ENCODE results near the gene USP22.

Gene USP22

DNA sequence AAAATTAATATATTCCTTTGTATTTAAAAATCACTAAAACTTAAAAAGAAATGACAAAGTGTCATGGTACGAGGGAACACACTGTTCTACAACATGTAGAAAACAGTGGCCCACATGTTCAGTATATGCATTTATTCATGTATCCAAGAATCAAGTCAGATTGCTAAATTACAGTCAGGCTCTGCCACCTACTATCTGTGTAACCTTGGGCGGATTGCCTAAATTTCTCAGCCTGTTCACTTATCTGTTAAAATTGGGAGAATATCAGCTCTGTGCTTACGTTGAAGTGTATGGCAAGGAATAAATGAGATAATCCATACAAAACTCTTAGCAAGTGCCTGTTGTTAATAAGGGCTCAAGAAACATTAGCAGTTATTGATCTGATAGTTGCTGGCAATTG is 3.4 kb upstream of the USP22 start:
- no peak for DNase-seq (ENCODE audit: low read depth)

GRCh38 chr17:21044971-21045370 is 2.2 kb upstream of the USP22 start:
- no peak for DNase-seq (ENCODE audit: low read depth)

- DNase-seq (ENCODE audit: low read depth) = no peak
These were observed 753 bp upstream of the USP22 start for GRCh38 chr17:21043296-21044232.

DNA sequence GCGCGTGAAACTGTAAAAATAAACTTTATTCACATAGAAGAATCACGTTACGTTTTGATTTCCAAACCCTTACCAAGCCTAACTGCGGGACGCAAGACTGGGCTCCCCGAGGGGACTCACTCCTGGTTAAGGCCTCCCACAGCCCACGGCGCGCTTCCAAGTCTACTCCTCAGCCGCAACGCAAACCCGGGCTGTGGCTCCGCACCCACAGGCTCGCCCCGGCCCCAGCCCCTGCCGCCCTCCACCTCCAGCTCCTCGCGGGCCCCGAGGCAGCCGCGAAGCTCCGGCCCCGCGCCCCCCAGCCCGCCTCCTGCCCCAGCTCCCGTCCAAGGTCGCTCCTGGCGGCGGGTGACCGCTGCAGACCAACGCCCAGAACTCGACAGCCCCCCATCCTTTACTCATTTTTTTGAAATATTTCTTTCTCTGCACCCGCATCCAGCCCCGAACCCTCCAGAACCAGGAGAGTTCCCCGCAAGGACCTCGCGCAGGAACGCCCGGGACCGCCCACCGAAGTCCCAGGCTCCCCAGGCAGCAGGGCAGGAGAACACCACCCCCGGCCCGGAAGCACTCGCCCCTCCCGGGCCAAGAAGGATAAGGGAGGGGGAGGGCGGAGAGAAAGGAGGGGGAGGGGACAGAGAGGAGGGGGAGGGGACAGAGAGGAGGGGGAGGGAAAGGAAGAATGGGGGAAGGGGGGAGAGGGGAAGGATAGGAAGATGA is 912 bp downstream of the USP22 start:
- DNase-seq (ENCODE audit: low read depth) = peak; percentile 48

- no peak for DNase-seq (ENCODE audit: low read depth)
These were observed 2.8 kb downstream of the USP22 start for GRCh38 chr17:21039839-21040575.

DNA sequence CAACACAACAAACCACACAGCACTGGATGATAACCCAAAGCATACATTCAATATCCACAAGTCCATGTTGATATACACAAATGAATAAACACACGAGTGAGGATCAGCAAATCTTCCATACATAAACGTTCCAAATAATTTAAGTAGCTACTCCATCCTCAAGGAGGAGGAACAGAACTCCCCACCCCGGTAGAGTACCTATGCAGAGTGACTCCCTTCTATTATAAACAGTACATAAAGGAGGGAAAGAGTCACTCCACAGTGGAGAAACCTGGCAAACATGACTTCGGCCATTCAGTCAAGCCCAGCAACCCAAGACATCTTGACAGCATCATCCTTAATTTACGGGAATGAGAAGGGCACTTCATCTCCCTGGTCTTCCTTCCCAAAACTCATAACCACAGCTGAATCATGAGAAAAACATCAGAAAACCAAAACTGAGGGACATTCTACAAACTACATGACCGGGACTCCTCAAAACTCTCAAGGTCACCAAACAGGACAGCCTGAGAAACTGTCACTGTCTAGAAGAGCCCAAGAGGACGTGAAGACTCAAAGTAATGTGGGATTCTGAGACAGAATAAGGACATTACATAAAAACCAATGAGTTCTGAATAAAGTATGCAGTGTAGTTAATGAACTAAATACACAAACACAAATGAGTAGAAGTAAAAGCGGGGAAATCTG is 5.6 kb downstream of the USP22 start:
- DNase-seq (ENCODE audit: low read depth) = no peak

DNA sequence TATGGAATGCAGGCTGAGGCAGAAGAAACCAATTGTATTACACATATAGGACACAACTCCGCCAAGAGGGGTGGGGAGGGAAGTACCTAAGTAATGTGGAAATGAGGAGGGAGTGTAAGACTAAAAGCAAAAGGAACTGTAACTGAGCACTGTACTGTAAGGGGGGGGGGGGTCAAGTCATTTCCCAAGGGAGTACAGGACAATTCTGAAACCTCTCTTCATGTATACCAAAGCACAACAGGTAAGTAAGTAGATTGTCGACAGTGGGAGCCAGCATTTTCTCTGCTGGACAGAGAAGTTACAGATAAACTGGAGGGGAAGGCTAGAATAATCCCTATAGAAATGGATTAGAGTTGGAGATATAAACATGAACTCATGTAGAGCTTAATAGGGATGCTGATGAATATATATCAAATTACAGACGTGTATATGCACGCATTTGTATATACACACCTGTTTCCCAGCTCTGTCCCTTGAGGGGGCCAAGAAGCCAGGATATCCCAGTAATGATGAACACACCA is 6.4 kb downstream of the USP22 start:
- DNase-seq (ENCODE audit: low read depth) = no peak

DNA sequence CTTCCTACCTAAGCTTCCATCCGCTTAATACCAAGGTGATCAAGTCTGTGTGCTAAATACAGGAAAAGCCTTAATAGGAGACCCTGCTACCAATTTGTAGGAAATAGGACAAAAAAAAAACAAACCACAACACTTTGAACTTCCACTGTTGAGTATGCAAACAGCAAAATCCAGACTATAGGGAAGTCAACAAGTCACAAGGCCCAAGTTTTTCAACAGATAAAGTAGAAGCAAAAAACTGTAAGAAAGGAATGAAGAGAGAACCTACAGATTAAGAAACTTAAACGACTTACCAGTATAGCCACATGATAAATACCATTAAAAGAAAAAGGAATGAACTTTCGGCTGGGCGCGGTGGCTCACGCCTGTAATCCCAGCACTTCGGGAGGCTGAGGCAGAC is 7.4 kb downstream of the USP22 start:
- DNase-seq (ENCODE audit: low read depth) = no peak

- DNase-seq (ENCODE audit: low read depth) = no peak
These were observed 8.2 kb downstream of the USP22 start for GRCh38 chr17:21034340-21035235.

DNA sequence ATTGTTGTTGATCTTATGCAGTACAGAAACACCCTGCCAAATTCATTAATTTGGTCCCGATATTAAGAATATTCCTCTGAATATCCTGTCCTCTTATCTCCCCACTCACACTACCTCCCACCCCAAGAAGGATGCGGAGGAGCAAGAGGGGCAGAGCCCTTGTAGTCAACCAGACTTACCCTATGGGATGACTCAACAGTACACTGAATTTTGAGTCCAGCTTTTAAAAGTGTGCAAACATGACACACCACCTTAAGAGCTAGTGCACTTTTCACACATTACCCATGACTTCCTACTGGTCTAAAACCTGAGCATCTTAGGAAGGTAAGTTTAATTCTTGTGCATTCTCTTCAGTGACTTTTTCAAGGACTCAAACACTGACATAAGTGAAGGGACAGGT is 9.5 kb downstream of the USP22 start:
- DNase-seq (ENCODE audit: low read depth) = no peak

DNA sequence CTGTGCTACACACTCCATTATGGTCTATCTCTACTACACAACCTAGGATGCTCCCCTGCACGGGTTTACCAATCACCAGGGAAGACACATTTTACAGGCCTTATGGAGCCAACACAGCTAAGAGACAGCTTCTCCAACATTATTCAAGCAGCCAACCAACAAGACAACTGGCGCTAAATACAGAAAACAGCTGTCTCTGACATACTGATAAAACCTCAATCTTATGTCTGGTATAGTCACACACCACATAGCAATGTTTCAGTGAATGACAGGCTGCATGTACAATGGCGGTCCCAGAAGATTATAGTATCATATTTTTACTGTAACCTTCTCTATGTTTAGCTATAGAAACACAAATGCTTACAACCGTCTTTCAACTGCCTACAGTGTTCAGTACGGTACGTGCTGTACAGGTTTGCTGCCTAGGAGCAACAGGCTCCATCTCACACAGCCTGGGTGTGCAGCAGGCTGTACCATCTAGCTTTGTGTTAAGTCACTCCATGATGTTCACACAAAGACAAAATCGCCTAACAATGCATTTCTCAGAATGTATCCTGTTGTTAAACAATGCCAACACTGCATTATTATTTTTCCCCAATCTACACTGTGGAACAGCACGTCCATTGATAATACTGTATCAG is 10.9 kb downstream of the USP22 start:
- no peak for DNase-seq (ENCODE audit: low read depth)

GRCh38 chr17:21030375-21030774 is 12.4 kb downstream of the USP22 start:
- no peak for DNase-seq (ENCODE audit: low read depth)

GRCh38 chr17:21029515-21029914 is 13.3 kb downstream of the USP22 start:
- no peak for DNase-seq (ENCODE audit: low read depth)

GRCh38 chr17:21029036-21029435 is 13.8 kb downstream of the USP22 start:
- no peak for DNase-seq (ENCODE audit: low read depth)

- DNase-seq (ENCODE audit: low read depth) = no peak
These were observed 14.6 kb downstream of the USP22 start for GRCh38 chr17:21028192-21028591.

GRCh38 chr17:21027031-21027430 is 15.8 kb downstream of the USP22 start:
- no peak for DNase-seq (ENCODE audit: low read depth)

DNA sequence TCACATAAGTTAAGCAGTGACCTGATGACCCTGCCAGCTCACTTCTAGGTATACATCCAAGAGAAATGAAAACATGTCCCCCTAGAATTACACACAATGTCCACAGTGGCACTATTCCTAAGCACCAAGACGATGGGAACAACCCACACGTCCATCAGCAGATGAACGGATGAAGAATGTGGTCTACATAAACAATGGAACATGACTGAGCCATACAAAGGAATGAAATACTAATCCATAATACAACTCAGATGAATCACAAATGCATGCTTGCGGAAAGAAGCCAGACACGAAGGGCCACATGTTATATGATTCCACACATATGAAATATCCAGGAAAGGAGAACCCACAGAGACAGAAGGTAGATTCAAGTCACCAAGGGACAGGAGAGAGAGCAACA is 17.4 kb downstream of the USP22 start:
- DNase-seq (ENCODE audit: low read depth) = no peak

GRCh38 chr17:21024024-21024423 is 18.8 kb downstream of the USP22 start:
- no peak for DNase-seq (ENCODE audit: low read depth)

DNA sequence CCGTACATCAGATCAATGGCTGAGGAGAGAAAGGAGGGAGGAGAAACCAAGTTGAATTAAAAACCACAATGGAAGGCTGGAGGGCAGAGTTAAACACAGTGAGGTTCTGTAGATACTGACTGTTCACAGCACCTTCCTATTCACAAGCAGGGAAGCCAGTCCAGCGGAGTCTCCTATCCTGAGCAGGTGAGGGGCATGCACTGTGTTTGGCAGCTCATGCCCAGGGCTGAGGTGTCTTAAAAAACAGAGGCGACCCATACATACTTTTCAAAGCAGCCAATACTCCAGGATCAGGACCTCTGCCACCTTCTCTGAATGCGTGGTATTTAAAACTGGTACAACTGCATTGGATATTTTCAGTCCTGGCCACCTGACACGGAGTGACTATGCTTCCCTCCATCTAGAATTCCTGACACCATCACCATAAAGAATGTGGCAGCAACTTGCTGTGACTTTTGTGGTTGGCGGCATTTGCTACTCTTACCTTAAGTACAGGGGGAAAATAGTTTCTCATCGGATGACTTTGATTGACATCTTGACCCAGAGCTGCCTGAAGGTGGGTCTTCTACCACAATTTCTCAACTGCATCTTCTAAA is 21.5 kb downstream of the USP22 start:
- no peak for DNase-seq (ENCODE audit: low read depth)

DNA sequence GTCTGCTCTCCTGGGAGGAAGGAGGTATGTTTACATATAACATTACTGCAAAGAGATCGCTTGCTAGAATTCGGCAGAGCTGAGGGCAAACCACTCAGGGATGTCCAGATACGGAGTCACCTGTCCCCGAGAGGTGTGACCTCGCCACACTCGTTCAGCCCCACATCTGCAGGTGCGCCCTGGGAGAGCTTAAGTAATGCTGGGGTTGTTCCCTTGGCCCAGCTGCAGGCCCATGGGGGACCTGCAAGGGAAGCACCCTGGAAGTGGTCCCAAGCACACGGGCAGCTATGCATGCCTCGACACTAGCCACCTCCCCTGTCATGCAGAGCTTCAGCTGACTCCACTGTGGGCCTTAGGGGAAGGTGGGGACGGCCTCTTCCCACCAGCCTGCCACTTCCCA is 22.2 kb downstream of the USP22 start:
- DNase-seq (ENCODE audit: low read depth) = no peak
